HG02588 (cell line): Measurements from ENCODE around the gene SCO2.
"Not testable (repeated sequence)": the region's sequence is repeated elsewhere in the genome, so short reads cannot be mapped to it uniquely, and the experiment has no call there.

Source experiments
- ATAC-seq: cut with Tn5 transposase; IDR thresholded peaks from one replicate; pipeline ENCODE4 v1.9.1; 2021; ENCODE audit warnings: mild to moderate bottlenecking, moderate library complexity; ENCODE audit not compliant: unreplicated experiment

The SCO2 gene

GRCh38 chr22:50522208-50522805, 3.1 kb downstream of the SCO2 start:
- ATAC-seq, result no peak

DNA sequence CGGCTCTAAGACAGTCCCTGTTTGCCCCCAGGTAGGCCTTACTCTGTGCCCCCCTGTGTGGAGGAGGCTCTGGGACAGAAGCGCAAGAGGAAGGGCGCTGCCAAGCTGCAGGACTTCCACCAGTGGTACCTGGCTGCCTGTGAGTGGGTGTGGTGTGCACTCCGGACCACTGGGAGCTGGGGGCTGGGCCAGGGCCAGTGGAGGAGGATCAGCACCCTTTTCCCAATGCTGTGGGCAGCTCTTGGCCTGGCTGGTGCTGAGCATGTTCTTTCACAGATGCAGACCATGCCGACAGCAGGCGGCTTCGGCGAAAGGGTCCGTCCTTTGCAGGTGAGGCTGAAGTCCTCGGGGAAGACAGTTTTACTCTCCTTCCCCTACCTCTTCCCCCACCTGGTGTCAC, 3.7 kb downstream of the SCO2 start:
- no peak for ATAC-seq

DNA sequence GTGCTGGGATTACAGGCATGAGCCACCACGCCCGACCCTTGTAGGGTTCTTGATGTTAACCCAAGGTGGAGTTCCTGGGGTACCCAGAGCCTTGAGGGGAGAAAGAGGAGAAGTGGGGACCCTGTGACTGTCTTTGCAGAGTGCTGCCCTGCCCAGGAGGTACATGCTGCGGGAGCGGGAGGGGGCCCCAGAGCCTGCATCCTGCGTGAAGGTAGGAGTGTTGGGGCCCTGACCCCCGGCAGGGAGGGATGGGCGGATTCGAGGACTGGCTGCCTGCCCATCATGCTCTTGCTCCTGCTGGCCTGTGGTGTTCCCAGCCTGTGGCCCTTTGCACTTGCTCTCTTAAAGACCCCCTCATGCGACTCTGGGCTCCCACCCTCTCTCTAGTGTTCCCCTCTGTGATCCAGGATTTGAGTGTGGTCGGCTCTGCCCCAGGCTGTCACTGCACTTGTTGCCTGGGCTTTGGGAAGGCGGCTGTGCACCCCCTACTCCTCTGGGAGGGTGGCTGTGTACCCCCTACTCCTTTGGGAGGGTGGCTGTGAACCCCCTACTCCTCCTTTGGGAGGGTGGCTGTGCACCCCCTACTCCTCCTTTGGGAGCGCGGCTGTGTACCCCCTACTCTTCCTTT, 4.5 kb downstream of the SCO2 start:
- no peak for ATAC-seq

GRCh38 chr22:50520184-50520583, 5.2 kb downstream of the SCO2 start:
- ATAC-seq, result not testable (repeated sequence)

GRCh38 chr22:50519151-50519550, 6.2 kb downstream of the SCO2 start:
- ATAC-seq, result no peak

DNA sequence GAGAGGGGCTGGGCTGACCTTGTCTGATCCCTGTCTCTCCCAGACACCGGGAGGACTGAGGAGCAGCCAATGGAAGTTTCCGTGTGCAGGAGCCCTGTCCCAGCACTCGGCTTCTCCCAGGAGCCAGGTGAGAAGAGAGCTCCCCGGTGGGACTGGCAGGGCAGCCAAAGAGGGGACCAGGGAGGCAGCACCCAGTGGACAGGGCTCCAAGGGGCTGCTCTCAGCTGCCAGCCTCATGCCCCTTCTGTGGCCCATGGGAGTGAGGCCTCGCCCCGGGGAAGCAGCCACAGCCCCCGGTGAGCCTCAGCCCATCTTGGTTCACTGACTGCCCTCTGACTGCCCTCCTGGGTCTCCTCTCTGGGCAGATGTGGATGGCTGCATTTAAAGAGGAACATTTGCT, 6.8 kb downstream of the SCO2 start:
- ATAC-seq, result no peak

DNA sequence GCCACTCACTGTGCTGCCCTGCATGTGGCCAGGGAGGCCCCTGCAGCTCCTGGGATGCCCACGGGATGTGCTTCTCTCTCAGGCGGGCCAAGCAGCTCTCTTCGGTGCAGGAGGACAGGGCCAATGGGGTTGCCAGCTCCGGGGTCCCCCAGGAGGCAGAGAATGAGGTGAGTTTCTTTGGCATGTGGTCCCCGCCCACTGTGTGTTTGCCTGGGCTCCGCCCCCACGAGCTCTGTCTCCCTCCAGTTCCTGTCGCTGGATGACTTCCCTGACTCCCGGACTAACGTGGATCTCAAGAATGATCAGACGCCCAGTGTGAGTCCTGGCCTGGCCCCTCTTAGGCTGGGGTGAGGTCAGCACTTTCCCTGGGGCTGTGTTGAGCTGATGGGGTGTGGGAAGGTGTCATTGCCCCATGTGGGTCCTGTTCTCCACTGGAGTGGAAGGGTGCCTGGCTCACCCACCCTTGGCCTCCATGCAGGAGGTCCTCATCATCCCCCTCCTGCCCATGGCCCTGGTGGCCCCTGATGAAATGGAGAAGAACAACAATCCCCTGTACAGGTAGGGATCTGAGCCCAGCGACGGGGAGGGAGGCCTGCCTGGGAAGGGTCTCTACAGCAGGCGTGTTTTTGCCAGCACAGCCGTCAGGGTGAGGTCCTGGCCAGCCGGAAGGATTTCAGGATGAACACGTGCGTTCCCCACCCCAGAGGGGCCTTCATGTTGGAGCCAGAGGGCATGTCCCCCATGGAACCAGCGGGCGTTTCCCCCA, 7.7 kb downstream of the SCO2 start:
- no peak for ATAC-seq

- no peak for ATAC-seq
These were observed 8.5 kb downstream of the SCO2 start for GRCh38 chr22:50516891-50517290.

- ATAC-seq, result no peak
These were observed 9.3 kb downstream of the SCO2 start for GRCh38 chr22:50516068-50516467.

- ATAC-seq, result no peak
These were observed 12.2 kb downstream of the SCO2 start for GRCh38 chr22:50513175-50513574.

DNA sequence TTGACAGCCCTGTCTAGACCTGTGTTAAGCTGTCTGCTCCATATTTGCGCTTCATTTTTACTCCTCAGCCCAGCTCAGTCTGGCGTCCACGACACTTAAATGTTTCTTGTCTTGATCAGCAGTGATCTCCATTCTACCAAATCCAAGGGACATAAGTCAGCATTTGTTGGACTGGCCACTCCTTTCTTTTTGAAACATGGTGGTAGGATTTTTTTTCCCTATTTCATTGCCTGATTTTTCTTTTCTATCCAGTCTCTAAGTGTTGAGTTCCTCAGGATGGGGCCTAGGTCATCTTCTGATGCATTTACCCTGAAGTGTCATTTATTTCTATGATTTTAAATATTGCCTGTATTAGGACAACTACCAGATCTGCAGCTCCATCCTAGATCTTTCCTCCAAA, 16.5 kb downstream of the SCO2 start:
- ATAC-seq, result no peak

DNA sequence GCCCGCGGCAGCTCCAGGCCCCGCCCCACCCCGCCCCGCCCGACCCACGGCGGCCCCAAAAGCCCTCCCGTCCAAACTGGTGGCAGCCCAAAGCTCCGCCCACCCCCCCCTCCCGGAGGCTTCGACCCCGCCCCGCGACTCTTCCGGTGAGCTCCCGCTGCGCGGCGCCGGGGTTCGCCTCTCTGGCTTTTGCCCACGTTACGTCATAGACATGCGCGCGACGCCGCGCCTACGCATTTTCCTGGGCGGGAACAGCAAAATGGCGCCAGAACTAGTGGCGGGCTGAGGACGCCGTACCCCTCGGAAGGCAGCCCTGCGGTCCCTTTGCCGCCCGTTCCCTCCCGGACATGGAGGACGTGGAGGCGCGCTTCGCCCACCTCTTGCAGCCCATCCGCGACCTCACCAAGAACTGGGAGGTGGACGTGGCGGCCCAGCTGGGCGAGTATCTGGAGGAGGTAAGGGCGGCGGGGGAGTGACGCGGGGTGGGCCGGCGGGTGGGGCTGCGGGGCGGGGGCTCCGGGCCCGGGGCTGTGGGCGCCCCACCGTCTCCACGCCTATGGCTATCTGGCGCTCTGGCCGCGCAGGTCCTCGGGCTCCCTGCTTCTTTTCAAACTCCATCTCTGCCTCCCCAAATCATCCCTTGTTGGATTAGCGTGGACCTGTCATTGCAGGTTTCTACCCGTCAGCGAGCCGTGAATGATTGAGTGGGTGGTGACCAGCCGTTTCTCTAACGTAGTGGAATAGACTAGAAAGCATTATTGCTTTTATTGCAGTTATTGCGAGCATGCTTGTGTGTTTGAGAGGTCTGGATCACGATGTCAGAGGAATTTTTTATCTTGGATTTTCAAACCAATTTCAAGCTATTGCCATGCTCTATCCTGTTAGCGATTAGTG, 17.2 kb downstream of the SCO2 start, which contains the start of gene NCAPH2:
TSS of gene NCAPH2 (plus strand) at position 234 of the 894 bp plus-strand sequence. CDS start at position 348, 114 bp downstream.
- peak; percentile 64 for ATAC-seq

DNA sequence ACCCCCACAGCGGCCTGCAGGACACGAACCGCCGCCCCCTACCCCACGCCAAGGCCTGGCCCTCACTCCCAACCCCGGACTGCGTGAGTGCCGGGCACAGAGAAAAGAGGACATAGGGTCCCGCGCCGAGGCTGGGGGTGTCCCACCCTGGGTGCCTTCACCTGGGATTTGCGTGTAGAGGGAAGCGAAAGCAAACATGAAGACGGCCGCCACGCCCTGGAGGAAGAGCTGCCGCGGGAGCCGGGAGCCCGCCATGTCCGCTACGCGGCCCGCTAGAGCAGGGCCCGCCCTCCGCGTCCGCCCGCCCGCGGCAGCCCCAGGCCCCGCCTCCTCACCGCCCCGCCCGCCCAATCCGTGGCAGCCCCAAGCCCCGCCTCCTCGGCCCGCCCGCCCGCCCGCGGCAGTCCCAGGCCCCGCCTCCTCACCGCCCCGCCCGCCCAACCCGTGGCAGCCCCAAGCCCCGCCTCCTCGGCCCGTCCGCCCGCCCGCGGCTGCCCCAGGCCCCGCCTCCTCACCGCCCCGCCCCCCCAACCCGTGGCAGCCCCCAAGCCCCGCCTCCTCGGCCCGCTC, 17.9 kb downstream of the SCO2 start, which contains the start of gene LMF2:
TSS of gene LMF2 (minus strand) at position 282 of the 570 bp plus-strand sequence. CDS start at position 255, 27 bp downstream.
- ATAC-seq, result peak; percentile 47

DNA sequence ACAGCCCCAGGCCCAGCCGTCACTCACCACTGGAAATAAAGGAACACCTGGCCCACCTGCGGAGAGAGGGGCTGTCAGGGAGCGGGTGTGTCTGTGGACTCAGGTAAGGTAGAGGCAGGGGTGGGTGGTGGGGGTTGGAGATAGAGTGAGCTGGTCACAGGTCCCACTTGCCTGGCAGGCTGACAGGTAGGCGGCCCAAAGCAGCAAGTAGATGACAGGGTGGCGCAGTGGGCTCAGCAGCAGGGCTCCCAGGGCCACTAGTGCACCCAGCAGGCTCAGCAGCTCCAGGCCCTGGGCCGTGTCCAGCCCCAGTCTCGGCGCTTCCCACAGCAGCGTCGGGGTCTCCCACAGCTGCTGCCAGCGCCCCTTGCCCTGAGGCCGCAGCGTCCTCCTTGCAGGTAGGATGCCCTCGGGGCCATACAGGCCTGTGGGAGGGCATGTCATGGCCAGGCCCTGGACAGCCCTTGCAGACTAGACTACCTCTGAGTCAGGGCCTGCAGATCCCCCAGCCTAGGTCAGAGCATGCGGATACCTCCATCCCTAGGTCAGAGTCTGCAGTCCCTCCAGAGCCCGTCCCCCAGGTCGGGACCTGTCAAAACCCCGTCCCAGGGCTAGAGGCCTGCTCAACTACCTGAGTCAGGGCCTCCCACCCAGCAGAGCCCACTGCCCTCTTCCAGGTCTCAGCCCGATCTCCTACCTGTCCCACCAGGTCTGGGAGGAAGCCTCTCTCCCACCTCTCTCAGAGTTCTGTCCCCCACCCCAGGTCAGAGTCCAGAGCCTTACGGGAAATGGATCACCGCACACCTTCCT, 18.6 kb downstream of the SCO2 start:
- ATAC-seq, result peak; percentile 5

DNA sequence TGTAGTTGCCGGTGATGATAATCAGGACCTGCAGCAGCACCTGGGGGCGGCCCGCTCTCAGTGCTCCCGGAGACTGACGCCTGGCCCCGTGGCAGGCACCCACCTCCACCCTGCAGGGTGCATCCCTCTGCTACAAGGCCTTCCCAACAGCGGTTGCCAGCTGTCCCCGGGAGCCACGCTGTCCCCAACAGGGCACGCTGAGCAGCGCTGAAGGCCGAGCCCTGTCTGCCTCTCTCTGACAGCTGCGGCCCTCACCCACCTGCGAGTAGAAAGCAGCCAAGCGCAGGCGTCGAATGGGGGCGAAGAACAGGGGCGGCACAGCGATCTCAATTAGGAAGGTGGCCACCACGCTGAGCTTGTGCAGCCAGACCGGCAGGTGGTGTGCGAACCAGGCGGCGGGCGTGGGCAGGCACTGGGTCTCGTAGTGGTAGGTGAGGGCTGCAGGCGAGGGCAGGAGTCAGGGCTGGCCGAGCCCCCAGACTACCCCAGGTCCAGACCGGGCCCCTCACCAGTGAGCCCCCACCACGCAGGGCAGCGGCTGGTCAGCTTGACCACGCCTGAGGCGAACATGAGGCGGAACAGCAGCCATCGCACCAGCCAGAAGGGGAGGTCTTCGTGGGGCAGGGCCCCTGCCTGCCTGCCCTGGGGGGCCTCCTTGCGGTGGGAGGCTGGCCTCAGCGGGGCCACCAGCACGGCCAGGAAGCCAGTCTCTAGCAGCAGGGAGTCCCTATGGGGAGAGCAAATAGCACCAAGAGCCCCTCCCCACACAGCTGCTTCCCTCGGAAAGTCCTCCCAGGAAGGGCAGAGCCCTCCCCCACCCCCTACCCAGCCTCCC, 19.4 kb downstream of the SCO2 start:
- ATAC-seq, result no peak

DNA sequence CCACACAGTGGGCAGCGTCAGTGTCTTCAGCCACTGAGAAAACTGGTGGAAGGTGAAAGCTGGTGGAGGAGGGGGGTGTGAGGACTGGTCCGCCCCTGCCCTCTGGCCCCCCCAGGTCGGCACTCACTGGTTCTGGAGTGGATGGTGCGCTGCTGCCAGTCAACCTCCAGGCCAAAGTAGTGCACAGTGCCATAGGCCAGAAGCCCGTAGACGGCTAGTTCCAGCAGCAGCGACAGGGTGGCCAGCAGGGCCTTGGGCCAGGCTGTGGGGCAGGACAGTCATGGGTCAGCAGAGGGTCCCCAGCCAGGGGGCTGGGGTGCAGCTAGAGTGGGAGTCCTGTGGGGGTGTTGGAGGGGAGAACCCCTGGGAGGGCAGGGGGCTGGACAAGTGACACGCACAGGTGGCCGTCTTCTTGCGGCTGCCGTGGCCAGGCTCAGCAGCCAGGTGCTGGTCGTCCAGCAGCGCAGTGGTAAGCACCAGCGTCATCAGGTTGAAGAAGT, 20.1 kb downstream of the SCO2 start:
- no peak for ATAC-seq

GRCh38 chr22:50504369-50505211, 20.8 kb downstream of the SCO2 start:
- ATAC-seq, result no peak
